KMS-11 (cell line): ENCODE data around the gene UNC13A.

ENCODE experiments used
- H2AFZ ChIP-seq: fragments of 200-600 bp; sonication (generic); 2 replicates; pipeline ENCODE4 v1.6.1; 2016; ENCODE audit warnings: antibody characterized with exemption, mixed run types, low read depth
- H3K27ac ChIP-seq: fragments of 200-600 bp; sonication (generic); 2 replicates; pipeline ENCODE4 v1.6.1; 2016; ENCODE audit warnings: mild to moderate bottlenecking, mixed run types
- H3K27me3 ChIP-seq: fragments of 200-600 bp; sonication (generic); 2 replicates; pipeline ENCODE4 v1.6.1; 2017; ENCODE audit warnings: mild to moderate bottlenecking, low read depth, mixed run types, moderate library complexity; ENCODE audit not compliant: insufficient read depth
- H3K36me3 ChIP-seq: fragments of 200-600 bp; sonication (generic); 2 replicates; pipeline ENCODE4 v1.6.1; 2017; ENCODE audit warnings: mild to moderate bottlenecking, mixed run types; ENCODE audit not compliant: insufficient read depth
- H3K4me1 ChIP-seq: fragments of 200-600 bp; sonication (generic); 2 replicates; pipeline ENCODE4 v1.6.1; 2016; ENCODE audit warnings: mild to moderate bottlenecking, low read depth, mixed run types; ENCODE audit not compliant: poor library complexity, severe bottlenecking
- H3K4me2 ChIP-seq: fragments of 200-600 bp; sonication (generic); 2 replicates; pipeline ENCODE4 v1.7.0; 2016; ENCODE audit warnings: mild to moderate bottlenecking, mixed run types
- H3K4me3 ChIP-seq: fragments of 200-600 bp; sonication (generic); IDR thresholded peaks from 2 replicates; pipeline ENCODE4 v1.6.1; 2017; ENCODE audit warnings: low read depth, low read length, mixed read lengths; ENCODE audit not compliant: insufficient read depth
- H3K79me2 ChIP-seq: fragments of 200-600 bp; sonication (generic); 2 replicates; pipeline ENCODE4 v1.6.1; 2016; ENCODE audit warnings: low read depth, mixed run types; ENCODE audit not compliant: insufficient read depth
- H3K9ac ChIP-seq: fragments of 200-600 bp; sonication (generic); 2 replicates; pipeline ENCODE4 v1.6.1; 2016; ENCODE audit warnings: mild to moderate bottlenecking, mixed run types
- H4K20me1 ChIP-seq: fragments of 200-600 bp; sonication (generic); 2 replicates; pipeline ENCODE4 v1.6.1; 2016; ENCODE audit warnings: mild to moderate bottlenecking, mixed run types; ENCODE audit not compliant: insufficient read depth
- CTCF ChIP-seq: fragments of 200-600 bp; sonication (generic); conservative IDR thresholded peaks from 2 replicates; pipeline ENCODE4 v1.6.1; 2017; ENCODE audit warnings: low read depth, mild to moderate bottlenecking, antibody characterized with exemption, low read length, moderate library complexity, mixed read lengths

The UNC13A gene

GRCh38 chr19:17687141-17687856, 855 bp downstream of the UNC13A start:
- no peak overlapping the region for H3K9ac ChIP-seq
- no peak overlapping the region for H2AFZ ChIP-seq

GRCh38 chr19:17686592-17687024, 1.5 kb downstream of the UNC13A start:
- H3K27me3 ChIP-seq: peaks cover 85% of the 10 kb centered on the region
- H3K4me1 ChIP-seq: no peaks in the 10 kb centered on the region
- H3K79me2 ChIP-seq: no peaks in the 10 kb centered on the region
- no peaks in the 10 kb centered on the region for H3K36me3 ChIP-seq
- no peaks in the 10 kb centered on the region for H4K20me1 ChIP-seq
- no peak overlapping the region for H3K4me3 ChIP-seq
- no peak overlapping the region for H2AFZ ChIP-seq
- no peak overlapping the region for H3K9ac ChIP-seq
- no peak for TF ChIP-seq CTCF
- H3K4me2 ChIP-seq: no peak overlapping the region
- no peak overlapping the region for H3K27ac ChIP-seq

More at GRCh38 chr19:17687141-17687856, 855 bp downstream of the UNC13A start:
- Histone ChIP-seq H3K4me2 (no peak overlapping the region), H3K79me2 (no peaks in the 10 kb centered on the region), H3K27ac (no peak overlapping the region), H3K27me3 (peaks cover 78% of the 10 kb centered on the region), H3K4me3 (no peak overlapping the region), H3K4me1 (no peaks in the 10 kb centered on the region), H4K20me1 (no peaks in the 10 kb centered on the region), H3K36me3 (no peaks in the 10 kb centered on the region)
- TF ChIP-seq CTCF: no peak

- Histone ChIP-seq H3K79me2 (no peaks in the 10 kb centered on the region), H2AFZ (no peak overlapping the region), H4K20me1 (no peaks in the 10 kb centered on the region), H3K4me2 (no peak overlapping the region), H3K4me1 (no peaks in the 10 kb centered on the region), H3K27me3 (peaks cover 90% of the 10 kb centered on the region), H3K27ac (no peak overlapping the region), H3K36me3 (no peaks in the 10 kb centered on the region), H3K4me3 (no peak overlapping the region), H3K9ac (no peak overlapping the region)
- no peak for TF ChIP-seq CTCF
Measured at GRCh38 chr19:17686023-17686521, 2.1 kb downstream of the UNC13A start.

- Histone ChIP-seq H2AFZ (no peak overlapping the region), H3K27ac (no peak overlapping the region), H3K27me3 (peaks cover 92% of the 10 kb centered on the region), H4K20me1 (no peaks in the 10 kb centered on the region), H3K9ac (no peak overlapping the region), H3K4me1 (no peaks in the 10 kb centered on the region), H3K36me3 (no peaks in the 10 kb centered on the region), H3K79me2 (no peaks in the 10 kb centered on the region), H3K4me2 (no peak overlapping the region), H3K4me3 (no peak overlapping the region)
- TF ChIP-seq CTCF: no peak
Measured at GRCh38 chr19:17685451-17686022, 2.6 kb downstream of the UNC13A start.
